H1 (cell line): Measurements from ENCODE around the gene HSPA2. TPM values are rescaled to one million over a fixed set of nuclear protein-coding genes. Genes with fewer than 3 reads are reported as not detected.
A peak's percentile ranks its signal among the peaks of the same experiment; 100 is the strongest.

Experiments
- CTCF ChIA-PET: fragments of 300-600 bp; sonication (Branson Sonifier 250); formaldehyde crosslinking; loops from one replicate; lab custom pipeline; 2021; ENCODE audit not compliant: partially characterized antibody; lab: Charles Lee
- POLR2A ChIA-PET: fragments of 300-600 bp; sonication (Branson Sonifier 250); formaldehyde crosslinking; loops from one replicate; lab custom pipeline; 2021; ENCODE audit warnings: inconsistent platforms; ENCODE audit not compliant: partially characterized antibody; lab: Charles Lee
- DNase-seq, 2 experiments: peaks; one replicate each; pipeline versions ENCODE4 v3.0.0 to v3.0.0-alpha.2; 2010 to 2022; ENCODE audit warnings: low spot score in 2 of 2, low read depth in 1 of 2, mixed read lengths in 1 of 2
- FAIRE-seq: peaks from 2 replicates; lab custom pipeline; 2011; peaks lifted over from hg19 to GRCh38; lab: Jason Lieb, UNC
- H2AFZ ChIP-seq: 2 replicates; pipeline ENCODE4 v1.8.1; 2012; ENCODE audit warnings: low read length, inconsistent platforms
- H2AK5ac ChIP-seq: 2 replicates; pipeline ENCODE4 v1.6.1; 2013; ENCODE audit warnings: low read depth, low read length
- H2BK120ac ChIP-seq: replicated peaks from 2 replicates; pipeline ENCODE3; 2013; ENCODE audit warnings: low read depth, low read length, inconsistent platforms
- H2BK12ac ChIP-seq: 2 replicates; pipeline ENCODE4 v1.6.1; 2013; ENCODE audit warnings: low read depth, low read length
- H2BK15ac ChIP-seq: 2 replicates; pipeline ENCODE4 v1.6.1; 2013; ENCODE audit warnings: low read length
- H2BK20ac ChIP-seq: 2 replicates; pipeline ENCODE4 v1.6.1; 2013; ENCODE audit warnings: low read length
- H2BK5ac ChIP-seq: 2 replicates; pipeline ENCODE4 v1.6.1; 2013; ENCODE audit warnings: low read depth, low read length
- H3K14ac ChIP-seq: 2 replicates; pipeline ENCODE4 v1.6.1; 2013; ENCODE audit warnings: inconsistent platforms; ENCODE audit not compliant: insufficient read length
- H3K18ac ChIP-seq: 2 replicates; pipeline ENCODE4 v1.6.1; 2013; ENCODE audit warnings: low read length; ENCODE audit errors: extremely low read depth
- H3K23ac ChIP-seq: 2 replicates; pipeline ENCODE4 v1.6.1; 2013; ENCODE audit warnings: inconsistent platforms; ENCODE audit not compliant: insufficient read length
- H3K23me2 ChIP-seq: 2 replicates; pipeline ENCODE4 v1.6.1; 2013; ENCODE audit warnings: low read depth, low read length
- H3K27ac ChIP-seq: 2 replicates; pipeline ENCODE4 v1.6.1; 2011; ENCODE audit warnings: low read depth, low read length, inconsistent platforms
- H3K27me3 ChIP-seq, 4 experiments: replicated peaks in 1 of 4; 1 replicate in 1 of 4; 2 replicates in 3 of 4; pipeline versions ENCODE4 v1.6.1 to v1.8.1; 2011 to 2013; ENCODE audit warnings: low read length in 3 of 4, mild to moderate bottlenecking in 3 of 4, inconsistent platforms in 2 of 4, mixed read lengths in 2 of 4, moderate library complexity in 1 of 4; ENCODE audit not compliant: control insufficient read depth in 3 of 4, insufficient read depth in 3 of 4; ENCODE audit errors: extremely low read depth in 1 of 4
- H3K36me3 ChIP-seq, 4 experiments: 2 replicates each; pipeline versions ENCODE4 v1.6.1 to v1.8.1; 2011 to 2013; ENCODE audit warnings: mild to moderate bottlenecking in 4 of 4, low read length in 3 of 4, moderate library complexity in 2 of 4, control low read depth in 1 of 4, inconsistent platforms in 1 of 4; ENCODE audit not compliant: insufficient read depth in 4 of 4, control insufficient read depth in 2 of 4
- H3K4ac ChIP-seq: replicated peaks from 2 replicates; pipeline ENCODE3; 2013; ENCODE audit warnings: low read length, low read depth, mixed read lengths, inconsistent platforms; ENCODE audit not compliant: insufficient read length
- H3K4me1 ChIP-seq, 4 experiments: replicated peaks in 1 of 4; 1 replicate in 1 of 4; 2 replicates in 3 of 4; pipeline versions ENCODE4 v1.6.1 to v1.8.1; 2011 to 2013; ENCODE audit warnings: low read length in 3 of 4, inconsistent platforms in 2 of 4, mixed read lengths in 1 of 4; ENCODE audit not compliant: insufficient read depth in 4 of 4, control insufficient read depth in 3 of 4
- H3K4me2 ChIP-seq, 2 experiments: 2 replicates each; pipeline versions ENCODE4 v1.6.1 to v1.8.1; 2011 to 2013; ENCODE audit warnings: low read depth in 2 of 2, low read length in 2 of 2, control low read depth in 1 of 2, inconsistent platforms in 1 of 2, mild to moderate bottlenecking in 1 of 2; ENCODE audit not compliant: insufficient read depth in 1 of 2
- H3K4me3 ChIP-seq, 4 experiments: fragments of 200-600, 300-600 bp in 1 of 4; sonication (generic), shearing (Covaris generic), sonication (Bioruptor Twin) in 1 of 4; 2 replicates each; pipeline versions ENCODE4 v1.5.1 to v1.8.1; 2011 to 2016; ENCODE audit warnings: low read length in 4 of 4, low read depth in 3 of 4, control low read depth in 2 of 4, inconsistent platforms in 2 of 4, mild to moderate bottlenecking in 2 of 4, mixed read lengths in 1 of 4, moderate library complexity in 1 of 4; ENCODE audit not compliant: insufficient read depth in 2 of 4; ENCODE audit errors: extremely low read depth in 1 of 4
- H3K56ac ChIP-seq: replicated peaks from 2 replicates; pipeline ENCODE3; 2013; ENCODE audit warnings: low read depth, mild to moderate bottlenecking, mixed read lengths, low read length, inconsistent platforms; ENCODE audit not compliant: insufficient read length
- H3K79me1 ChIP-seq: 2 replicates; pipeline ENCODE4 v1.6.1; 2013; ENCODE audit warnings: low read depth, low read length, control low read depth
- H3K79me2 ChIP-seq, 2 experiments: 2 replicates each; pipeline versions ENCODE4 v1.6.1 to v1.8.1; 2012 to 2013; ENCODE audit warnings: low read length in 2 of 2, mild to moderate bottlenecking in 2 of 2, inconsistent platforms in 1 of 2; ENCODE audit not compliant: insufficient read depth in 2 of 2, control insufficient read depth in 1 of 2
- H3K9ac ChIP-seq, 4 experiments: replicated peaks in 1 of 4; 1 replicate in 1 of 4; 2 replicates in 3 of 4; pipeline versions ENCODE4 v1.6.1 to v1.8.1; 2011 to 2013; ENCODE audit warnings: low read depth in 3 of 4, low read length in 3 of 4, control low read depth in 2 of 4, mild to moderate bottlenecking in 2 of 4, moderate library complexity in 2 of 4, inconsistent platforms in 1 of 4; ENCODE audit errors: extremely low read depth in 1 of 4
- H3K9me3 ChIP-seq, 2 experiments: 2 replicates each; pipeline versions ENCODE4 v1.6.1 to v1.8.1; 2012 to 2013; ENCODE audit warnings: mild to moderate bottlenecking in 2 of 2, moderate library complexity in 2 of 2, control low read depth in 1 of 2, inconsistent platforms in 1 of 2, low read depth in 1 of 2, low read length in 1 of 2, mixed read lengths in 1 of 2; ENCODE audit not compliant: insufficient read depth in 2 of 2
- H4K20me1 ChIP-seq, 2 experiments: replicated peaks in 1 of 2; 2 replicates each; pipeline versions ENCODE3 to v1.8.1; 2011 to 2013; ENCODE audit warnings: inconsistent platforms in 2 of 2, low read length in 2 of 2, mild to moderate bottlenecking in 1 of 2; ENCODE audit not compliant: insufficient read depth in 2 of 2, control insufficient read depth in 1 of 2
- H4K5ac ChIP-seq: 2 replicates; pipeline ENCODE4 v1.6.1; 2013; ENCODE audit warnings: low read length, low read depth, mixed read lengths, inconsistent platforms; ENCODE audit not compliant: insufficient read length
- H4K8ac ChIP-seq: 2 replicates; pipeline ENCODE4 v1.8.0; 2013; ENCODE audit warnings: mild to moderate bottlenecking, moderate library complexity, low read length, inconsistent platforms; ENCODE audit not compliant: insufficient read depth; ENCODE audit errors: extremely low read depth
- H4K91ac ChIP-seq: replicated peaks from 2 replicates; pipeline ENCODE3; 2013; ENCODE audit warnings: low read length, mixed read lengths, inconsistent platforms; ENCODE audit not compliant: insufficient read length
- BCL11A ChIP-seq, 2 experiments: IDR thresholded peaks; one replicate each; pipeline ENCODE4 v1.6.1; 2011; ENCODE audit warnings: low read depth in 2 of 2, low read length in 2 of 2, mild to moderate bottlenecking in 2 of 2
- CEBPB ChIP-seq: IDR thresholded peaks from 2 replicates; pipeline ENCODE4 v1.6.1; 2012; ENCODE audit warnings: low read depth, low read length
- SIX5 ChIP-seq: IDR thresholded peaks from 2 replicates; pipeline ENCODE4 v1.6.1; 2011; ENCODE audit warnings: mild to moderate bottlenecking, low read depth, low read length
- SP1 ChIP-seq: IDR thresholded peaks from 2 replicates; pipeline ENCODE4 v1.6.1; 2011; ENCODE audit warnings: low read depth, low read length
- WGBS, 2 experiments: shearing (Covaris generic) in 1 of 2; methylation state at CpG; one replicate each; pipeline versions ENCODE4 v1.1.6 to v1.1.7; 2013 to 2015; ENCODE audit warnings: low lambda C conversion rate in 2 of 2, mixed read lengths in 2 of 2, inconsistent platforms in 1 of 2, low coverage in 1 of 2, missing lambda C conversion rate in 1 of 2; ENCODE audit not compliant: insufficient replicate concordance in 2 of 2, insufficient coverage in 1 of 2, insufficient read length in 1 of 2; ENCODE audit errors: extremely low coverage in 1 of 2, missing lambda C conversion rate in 1 of 2; 5-methylcytosine and 5-hydroxymethylcytosine counted together
- polyA plus RNA-seq, 7 experiments: library from polyadenylated mRNA; depleted of rRNA in 3 of 7; stranded (reverse) in 5 of 7; unstranded in 2 of 7; fragments of >200 nt in 5 of 7; fragments of 200-250 nt in 2 of 7; gene quantifications; 1 replicate in 5 of 7; 2 replicates in 1 of 7; 4 replicates in 1 of 7; pipeline versions ENCODE4 v1.2.1 to v1.2.3, GENCODE V29; 2011 to 2013; ENCODE audit warnings: missing spikeins in 2 of 7, mixed read lengths in 2 of 7
- total RNA-seq: library from RNA; stranded (reverse); fragmentation: NEBNext Ultra II Directional; extraction: Animal tissue kit (Norgen Biotek cat#: 25700); gene quantifications from 2 replicates; pipeline ENCODE4 v1.2.1, GENCODE V29; 2021

Gene HSPA2
- total and polyA plus RNA-seq, 2 of the 8 experiments (the other 6 are each of a cell fraction or from before 2014, with no cell fraction given), result 30.5 to 82.9 TPM

DNA sequence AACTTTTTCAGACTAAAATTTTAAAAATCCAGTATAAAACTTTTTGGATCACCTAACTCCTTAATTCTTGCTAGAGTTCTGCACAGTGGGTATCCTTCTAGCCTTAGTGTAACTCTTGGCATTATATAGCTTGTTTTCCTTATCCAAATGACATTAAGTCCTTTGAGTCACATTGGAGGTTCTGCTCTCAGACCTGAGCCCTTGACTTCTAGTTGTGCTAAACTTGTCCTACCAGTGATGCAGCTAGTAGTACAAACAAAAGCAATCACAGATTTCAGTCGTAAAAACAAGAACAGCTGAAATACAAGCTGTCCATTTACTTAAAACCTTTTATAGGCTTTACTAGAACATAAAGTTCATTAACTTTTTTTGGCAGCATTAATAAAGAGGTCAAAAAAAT lies 25.5 kb upstream of the HSPA2 start:
- 80% methylated on average over 1 of the region's 1 CpG; no CpG with 5 or more reads in 1 of the 2 experiments for WGBS, 2 experiments
- Histone ChIP-seq H3K4me1 (0 out of 7 replicates have a peak, but pooled peaks cover 0 to 3% (median 0%) of the 10 kb centered on the region in 4 experiments), H2AFZ (no peak overlapping the region)
- no peak for TF ChIP-seq SP1
- TF ChIP-seq SIX5, result no peak
- no peak for TF ChIP-seq BCL11A (IDR thresholded peaks at IDR 0.05; ENCODE audit: low read depth in 2 of 2, low read length in 2 of 2)
- no peak for TF ChIP-seq CEBPB
- TF ChIP-seq, all 59 proteins: peak for 0
- no peak overlapping the region for H3K4me2 ChIP-seq
- H3K23me2 ChIP-seq, result no peaks in the 10 kb centered on the region
- H3K79me2 ChIP-seq, result peaks cover 3 to 89% of the 10 kb centered on the region in 2 experiments
- no peaks in the 10 kb centered on the region; a peak in 1 of 4 replicates for H3K9me3 ChIP-seq
- no peak overlapping the region for H4K8ac ChIP-seq
- no peak overlapping the region for H3K18ac ChIP-seq
- H3K36me3 ChIP-seq, result no peaks in the 10 kb centered on the region
- H2BK12ac ChIP-seq, result no peak overlapping the region
- H3K27ac ChIP-seq, result no peak overlapping the region
- H3K4me3 ChIP-seq, result no peak overlapping the region
- H4K20me1 ChIP-seq, result peaks cover 2 to 3% of the 10 kb centered on the region in 2 experiments
- ChIA-PET CTCF (interaction anchor here (0.6 to 1.2 kb wide), 8 partner anchors 15 to 245 kb away, joined by 3 to 8 read pairs (median 3); no protein-coding TSS in a partner anchor), POLR2A (interaction anchor here (0.9 to 3.1 kb wide), 4 partner anchors 10 to 127 kb away, joined by 3 to 19 read pairs (median 6); partner anchors contain the start of genes HSPA2, ZBTB1 and ZBTB25)
- no peak overlapping the region for H2BK120ac ChIP-seq
- H2BK15ac ChIP-seq, result no peak overlapping the region
- peaks cover 2% of the 10 kb centered on the region; the same call in 1 of the 2 replicates for H3K79me1 ChIP-seq
- H3K4ac ChIP-seq, result no peak overlapping the region
- no peak overlapping the region for H3K56ac ChIP-seq
- no peak overlapping the region for H2BK20ac ChIP-seq
- no peaks in the 10 kb centered on the region for H3K27me3 ChIP-seq
- H3K23ac ChIP-seq, result no peak overlapping the region
- DNase-seq (no peak), FAIRE-seq (peak; percentile 24)
- H4K91ac ChIP-seq, result no peak overlapping the region
- H3K14ac ChIP-seq, result no peak overlapping the region
- no peak overlapping the region for H4K5ac ChIP-seq
- H2AK5ac ChIP-seq, result no peak overlapping the region
- no peak overlapping the region for H3K9ac ChIP-seq
- H2BK5ac ChIP-seq, result no peak overlapping the region
